ENCODE data around the gene CD46.

- TF ChIP-seq PBX3 (IDR thresholded peaks at IDR 0.05; ENCODE audit: insufficient replicate concordance, low read depth, low read length) (no peak), POLR2AphosphoS5 (IDR thresholded peaks at IDR 0.05; ENCODE audit: low read length) (no peak), EZH2 (IDR thresholded peaks at IDR 0.05; ENCODE audit: borderline replicate concordance, control insufficient read depth, low read depth, low read length) (no peak), SREBF1 (IDR thresholded peaks at IDR 0.05; ENCODE audit: low read length) (no peak), POLR2A (IDR thresholded peaks at IDR 0.05; ENCODE audit: low read depth, low read length) (0 out of 2 replicates have a peak, but pooled peaks have one; percentile 34), CTCF (IDR thresholded peaks at IDR 0.05 in 2 of 3, conservative IDR thresholded peaks at IDR 0.05 in 1 of 3; ENCODE audit: control insufficient read depth in 2 of 3, extremely low read depth in 1 of 3, insufficient read depth in 1 of 3, low read depth in 3 of 3, low read length in 3 of 3) (no peak), MYC (IDR thresholded peaks at IDR 0.05; ENCODE audit: insufficient read depth, insufficient read length, insufficient replicate concordance, low read length, severe bottlenecking) (no peak), TARDBP (IDR thresholded peaks at IDR 0.05; ENCODE audit: borderline replicate concordance) (no peak)
Measured at GRCh38 chr1:207806531-207807325, 54.9 kb downstream of the CD46 start.
